IMR-90 (cell line): ENCODE measurements around the gene NKD1. TPM values are rescaled to one million over a fixed set of nuclear protein-coding genes. Genes with fewer than 3 reads are reported as not detected.

Source experiments
- ATAC-seq: fragments of 200-7000 bp; cut with Tn5 transposase; 2 replicates; pipeline ENCODE4 v1.9.1; 2020; ENCODE audit warnings: low read depth, mild to moderate bottlenecking, moderate library complexity
- BruUV-seq: library from RNA; stranded (reverse); fragments of 400-500 nt; replicated peaks from 2 replicates; lab custom pipeline; 2021; lab: Mats Ljungman, UMichigan
- CTCF ChIA-PET: fragments of 300-600 bp; formaldehyde crosslinking; extraction: SDS; loops from one replicate; lab custom pipeline; 2021; ENCODE audit warnings: antibody characterized with exemption; lab: Yijun Ruan, JAX
- POLR2A ChIA-PET: fragments of 300-600 bp; sonication (Branson Sonifier 250); formaldehyde crosslinking; loops from one replicate; lab custom pipeline; 2022; ENCODE audit warnings: antibody characterized with exemption; ENCODE audit not compliant: unreplicated experiment; lab: Charles Lee
- DNase-seq: peaks from one replicate; pipeline ENCODE4 v3.0.0; 2013
- H2AFZ ChIP-seq: replicated peaks from 2 replicates; pipeline ENCODE3; 2013; ENCODE audit warnings: low read length, mild to moderate bottlenecking; ENCODE audit not compliant: poor library complexity
- H2AK5ac ChIP-seq: 2 replicates; pipeline ENCODE4 v1.6.1; 2013; ENCODE audit warnings: low read depth, low read length, inconsistent platforms
- H2AK9ac ChIP-seq: replicated peaks from 2 replicates; pipeline ENCODE3; 2013; ENCODE audit warnings: mild to moderate bottlenecking, low read depth, low read length, moderate library complexity; ENCODE audit not compliant: poor library complexity
- H2BK120ac ChIP-seq: 2 replicates; pipeline ENCODE4 v1.6.1; 2013; ENCODE audit warnings: low read depth, low read length, inconsistent platforms
- H2BK15ac ChIP-seq: 3 replicates; pipeline ENCODE4 v1.6.1; 2013; ENCODE audit warnings: low read depth, low read length, inconsistent platforms
- H2BK20ac ChIP-seq: 2 replicates; pipeline ENCODE4 v1.6.1; 2013; ENCODE audit warnings: low read depth, mild to moderate bottlenecking, inconsistent platforms, low read length, moderate library complexity
- H2BK5ac ChIP-seq: 2 replicates; pipeline ENCODE4 v1.6.1; 2013; ENCODE audit warnings: mild to moderate bottlenecking, low read depth, low read length, inconsistent platforms; ENCODE audit not compliant: poor library complexity, severe bottlenecking
- H3K14ac ChIP-seq: replicated peaks from 2 replicates; pipeline ENCODE4 v1.6.1; 2013; ENCODE audit warnings: low read depth, low read length, inconsistent platforms
- H3K18ac ChIP-seq: 2 replicates; pipeline ENCODE4 v1.6.1; 2013; ENCODE audit warnings: low read depth, low read length, control low read depth
- H3K23ac ChIP-seq: 2 replicates; pipeline ENCODE4 v1.6.1; 2013; ENCODE audit warnings: low read depth, low read length, inconsistent platforms
- H3K27ac ChIP-seq: 2 replicates; pipeline ENCODE4 v1.5.1; 2013; ENCODE audit warnings: mild to moderate bottlenecking, control low read depth, low read length; ENCODE audit not compliant: insufficient read depth
- H3K27me3 ChIP-seq: 2 replicates; pipeline ENCODE4 v1.6.1; 2013; ENCODE audit warnings: low read length; ENCODE audit not compliant: control insufficient read depth, insufficient read depth
- H3K36me3 ChIP-seq: 2 replicates; pipeline ENCODE4 v1.6.1; 2013; ENCODE audit warnings: low read length, mixed read lengths; ENCODE audit not compliant: control insufficient read depth, insufficient read depth
- H3K4ac ChIP-seq: 2 replicates; pipeline ENCODE4 v1.6.1; 2013; ENCODE audit warnings: low read depth, low read length, inconsistent platforms
- H3K4me1 ChIP-seq: 2 replicates; pipeline ENCODE4 v1.6.1; 2013; ENCODE audit warnings: low read length, mixed read lengths; ENCODE audit not compliant: control insufficient read depth, insufficient read depth
- H3K4me2 ChIP-seq: 2 replicates; pipeline ENCODE4 v1.6.1; 2013; ENCODE audit warnings: low read depth, mild to moderate bottlenecking, control low read depth, low read length, moderate library complexity
- H3K4me3 ChIP-seq: 2 replicates; pipeline ENCODE4 v1.5.1; 2013; ENCODE audit warnings: low read depth, mild to moderate bottlenecking, control low read depth, low read length, moderate library complexity; ENCODE audit not compliant: insufficient read depth
- H3K56ac ChIP-seq: 2 replicates; pipeline ENCODE4 v1.6.1; 2013; ENCODE audit warnings: low read length, inconsistent platforms; ENCODE audit not compliant: insufficient read depth; ENCODE audit errors: extremely low read depth
- H3K79me1 ChIP-seq, 2 experiments: 2 replicates each; pipeline ENCODE4 v1.6.1; 2013; ENCODE audit warnings: low read length in 2 of 2, inconsistent platforms in 1 of 2, low read depth in 1 of 2
- H3K9ac ChIP-seq: 2 replicates; pipeline ENCODE4 v1.6.1; 2013; ENCODE audit warnings: low read depth, low read length, control low read depth
- H3K9me1 ChIP-seq: 2 replicates; pipeline ENCODE4 v1.6.1; 2013; ENCODE audit warnings: low read length, inconsistent platforms; ENCODE audit not compliant: insufficient read depth
- H3K9me3 ChIP-seq: 2 replicates; pipeline ENCODE4 v1.6.1; 2013; ENCODE audit warnings: low read length; ENCODE audit not compliant: control insufficient read depth, insufficient read depth
- H4K20me1 ChIP-seq: 2 replicates; pipeline ENCODE4 v1.6.1; 2013; ENCODE audit warnings: low read length, inconsistent platforms; ENCODE audit not compliant: insufficient read depth
- H4K5ac ChIP-seq: 2 replicates; pipeline ENCODE4 v1.6.1; 2013; ENCODE audit warnings: mild to moderate bottlenecking, low read depth, low read length, control low read depth
- H4K8ac ChIP-seq, 2 experiments: 2 replicates each; pipeline ENCODE4 v1.6.1; 2013; ENCODE audit warnings: low read depth in 2 of 2, low read length in 2 of 2, control low read depth in 1 of 2, inconsistent platforms in 1 of 2
- H4K91ac ChIP-seq: 2 replicates; pipeline ENCODE4 v1.6.1; 2013; ENCODE audit warnings: low read depth, low read length, inconsistent platforms; ENCODE audit not compliant: insufficient read depth
- CEBPB ChIP-seq: IDR thresholded peaks from 2 replicates; pipeline ENCODE4 v1.6.1; 2012; ENCODE audit warnings: low read depth, low read length, improper control_type of control experiment
- CHD1 ChIP-seq: IDR thresholded peaks from 2 replicates; pipeline ENCODE4 v1.6.1; 2012; ENCODE audit warnings: low read depth, low read length, improper control_type of control experiment
- ELK1 ChIP-seq: fragments of 150-350 bp; IDR thresholded peaks from 2 replicates; pipeline ENCODE4 v1.6.1; 2016; ENCODE audit warnings: low read depth, mild to moderate bottlenecking, low read length, moderate library complexity, borderline replicate concordance
- FOS ChIP-seq: fragments of 150-350 bp; IDR thresholded peaks from 2 replicates; pipeline ENCODE4 v1.6.1; 2016; ENCODE audit warnings: low read depth, low read length
- MAFK ChIP-seq: IDR thresholded peaks from 2 replicates; pipeline ENCODE4 v1.6.1; 2012; ENCODE audit warnings: low read depth, low read length, improper control_type of control experiment
- MAZ ChIP-seq: IDR thresholded peaks from 2 replicates; pipeline ENCODE4 v1.6.1; 2012; ENCODE audit warnings: low read depth, mild to moderate bottlenecking, low read length, improper control_type of control experiment, moderate library complexity, borderline replicate concordance
- NFE2L2 ChIP-seq: fragments of 150-350 bp; IDR thresholded peaks from 2 replicates; pipeline ENCODE4 v1.6.1; 2016; ENCODE audit warnings: low read depth, mild to moderate bottlenecking, low read length
- POLR2A ChIP-seq: IDR thresholded peaks from 2 replicates; pipeline ENCODE4 v1.6.1; 2012; ENCODE audit warnings: mild to moderate bottlenecking, low read depth, low read length
- RAD21 ChIP-seq: IDR thresholded peaks from 2 replicates; pipeline ENCODE4 v1.6.1; 2012; ENCODE audit warnings: low read length, improper control_type of control experiment
- RCOR1 ChIP-seq: IDR thresholded peaks from 2 replicates; pipeline ENCODE4 v1.6.1; 2012; ENCODE audit warnings: mild to moderate bottlenecking, low read length, improper control_type of control experiment; ENCODE audit not compliant: insufficient replicate concordance
- RFX5 ChIP-seq: IDR thresholded peaks from 2 replicates; pipeline ENCODE4 v1.8.0; 2012; ENCODE audit warnings: low read depth, mild to moderate bottlenecking, low read length, moderate library complexity
- SMC3 ChIP-seq: fragments of 150-350 bp; IDR thresholded peaks from 2 replicates; pipeline ENCODE4 v1.6.1; 2016; ENCODE audit warnings: low read depth, mild to moderate bottlenecking, antibody characterized with exemption, low read length, moderate library complexity
- USF2 ChIP-seq: fragments of 150-350 bp; IDR thresholded peaks from 2 replicates; pipeline ENCODE4 v1.6.1; 2017; ENCODE audit warnings: mild to moderate bottlenecking, antibody characterized with exemption, low read length, low read depth
- WGBS, 2 experiments: methylation state at CpG; one replicate each; pipeline versions ENCODE4 v1.1.5 to v1.1.7; 2013; ENCODE audit warnings: missing lambda C conversion rate in 2 of 2; ENCODE audit not compliant: insufficient read length in 1 of 2; ENCODE audit errors: extremely low coverage in 2 of 2; 5-methylcytosine and 5-hydroxymethylcytosine counted together
- dilution Hi-C: fragments of 300-500 bp; cut with HindIII; formaldehyde crosslinking; loops from one replicate; pipeline ENCODE4 v1.14.3; 2018; ENCODE audit warnings: low sequenced_read_pairs; ENCODE audit not compliant: unreplicated experiment
- in situ Hi-C: fragments of 300-500 bp; cut with MboI; formaldehyde crosslinking; loops from 3 replicates; pipeline ENCODE4 v1.14.3; 2019; ENCODE audit warnings: low sequenced_read_pairs, inconsistent platforms, mixed read lengths
- intact Hi-C: fragments of 100-400 bp; cut with micrococcal nuclease; formaldehyde crosslinking; loops from 2 replicates; pipeline ENCODE4 v1.10.0; 2022
- polyA plus RNA-seq, 3 experiments: library from polyadenylated mRNA; depleted of rRNA; stranded (reverse); fragments of >200 nt; gene quantifications; 2 replicates each; pipeline ENCODE4 v1.2.3, GENCODE V29; 2012; ENCODE audit warnings: low replicate concordance in 1 of 3
- total RNA-seq: library from RNA; depleted of rRNA; stranded (reverse); fragments of >200 nt; gene quantifications from 2 replicates; pipeline ENCODE4 v1.2.3, GENCODE V29; 2012

Gene NKD1
- total and polyA plus RNA-seq, 2 of the 4 experiments (the other 2 are of a cell fraction): not detected

DNA sequence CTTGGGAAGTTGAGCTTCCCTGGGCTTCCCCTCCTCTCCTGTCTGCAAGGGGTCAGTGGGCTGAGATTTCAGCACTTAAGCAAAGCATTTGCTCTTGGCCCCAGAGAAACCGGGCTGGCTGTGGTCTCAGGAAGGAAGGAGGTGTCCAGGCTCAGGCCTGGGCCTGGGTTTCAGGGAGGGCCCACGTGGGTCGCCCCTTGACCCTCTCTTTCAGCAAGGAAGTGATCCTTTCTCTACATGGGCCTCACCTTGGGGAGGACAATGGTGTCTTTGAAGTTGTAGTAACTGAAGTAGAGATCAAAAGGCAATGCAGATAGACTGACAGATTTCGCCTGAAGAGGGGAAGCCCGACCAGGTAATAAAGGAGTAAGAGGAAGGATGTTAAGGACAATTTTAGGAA lies 147.9 kb downstream of the NKD1 start:
- CTCF ChIA-PET: no interaction called here
- H3K23ac ChIP-seq: no peak overlapping the region

More for the DNA sequence above, 147.9 kb downstream of the NKD1 start:
- Histone ChIP-seq H4K91ac (no peak overlapping the region), H3K27me3 (peaks cover 15% of the 10 kb centered on the region), H2AFZ (no peak overlapping the region), H3K9me1 (0 out of 2 replicates have a peak, but pooled peaks cover 4% of the 10 kb centered on the region), H3K18ac (no peak overlapping the region), H3K4ac (no peak overlapping the region), H2BK20ac (no peak overlapping the region), H3K14ac (no peak overlapping the region), H2AK5ac (no peak overlapping the region), H3K9ac (no peak overlapping the region), H2AK9ac (no peak overlapping the region), H3K9me3 (no peaks in the 10 kb centered on the region), H2BK120ac (no peak overlapping the region), H2BK5ac (no peak overlapping the region), H3K27ac (no peak overlapping the region), H4K5ac (no peak overlapping the region), H3K36me3 (no peaks in the 10 kb centered on the region), H4K8ac (no peak overlapping the region), H3K4me1 (no peaks in the 10 kb centered on the region), H3K4me3 (no peak overlapping the region), H2BK15ac (no peak overlapping the region), H3K56ac (no peak overlapping the region), H4K20me1 (no peaks in the 10 kb centered on the region), H3K4me2 (no peak overlapping the region), H3K79me1 (no peaks in the 10 kb centered on the region)
- TF ChIP-seq RAD21 (no peak), POLR2A (no peak), SMC3 (no peak), MAFK (no peak), RCOR1 (no peak), RFX5 (no peak), MAZ (no peak), NFE2L2 (no peak), CHD1 (no peak), ELK1 (no peak), FOS (no peak), USF2 (no peak), CEBPB (no peak)
- no peak for DNase-seq
- dilution Hi-C loops: no loop called here
- POLR2A ChIA-PET: no interaction called here
- ATAC-seq: no peak
- in situ Hi-C loops: no loop called here
- WGBS, 2 experiments: no CpG with 5 or more reads among the region's 5 CpGs
- no TSS peak for BruUV-seq
- intact Hi-C loops: no loop called here
